ENCODE data around the gene ATP9B. TPM values are rescaled to one million over a fixed set of nuclear protein-coding genes. Genes with fewer than 3 reads are reported as not detected.
"Not testable (repeated sequence)": the region's sequence is repeated elsewhere in the genome, so short reads cannot be mapped to it uniquely, and the experiment has no call there.

Gene ATP9B
- total RNA-seq, 2 donors from 2014 or later = 29.1 to 38.1 TPM

DNA sequence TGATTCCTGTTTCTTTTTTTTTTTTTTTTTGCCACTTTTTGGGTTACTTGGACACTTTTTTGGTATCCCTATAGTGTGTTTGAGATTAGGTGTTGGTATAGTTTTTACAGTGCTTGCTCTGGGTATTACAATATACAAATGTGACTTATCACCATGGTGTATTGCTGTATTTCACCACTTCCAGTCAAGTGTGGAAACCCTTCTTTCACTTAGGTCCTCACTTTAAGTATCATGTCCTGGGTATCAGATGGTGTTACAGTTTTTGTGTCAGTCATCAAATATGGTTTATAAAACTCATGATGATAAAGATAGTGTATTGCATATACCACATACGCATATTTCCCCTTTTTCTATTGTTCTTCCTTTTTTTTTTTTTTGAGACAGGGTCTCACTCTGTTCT, 1.8 kb downstream of the ATP9B start:
- Mint-ChIP-seq H3K4me1 (peaks cover 6% of the 10 kb centered on the region), H3K27ac (no peak overlapping the region), H3K4me3 (peak overlapping the region; percentile 78), H3K9me3 (peaks cover 68% of the 10 kb centered on the region), H3K36me3 (ENCODE audit: low read depth) (peaks cover 40% of the 10 kb centered on the region), H3K27me3 (ENCODE audit: insufficient read depth) (peaks cover 23% of the 10 kb centered on the region)
- H3K27ac ChIP-seq (ENCODE audit: low read depth, low read length) = no peak overlapping the region
- peaks cover 4% of the 10 kb centered on the region for H3K27me3 ChIP-seq (ENCODE audit: control insufficient read depth, insufficient read depth, low read length, poor library complexity, severe bottlenecking)
- H3K9ac ChIP-seq (ENCODE audit: extremely low read depth, low read length, poor library complexity, severe bottlenecking) = no peak overlapping the region
- no peak for DNase-seq
- H3K36me3 ChIP-seq (ENCODE audit: control insufficient read depth, insufficient read depth, low read length) = no peaks in the 10 kb centered on the region
- TF ChIP-seq, protein P1, sequence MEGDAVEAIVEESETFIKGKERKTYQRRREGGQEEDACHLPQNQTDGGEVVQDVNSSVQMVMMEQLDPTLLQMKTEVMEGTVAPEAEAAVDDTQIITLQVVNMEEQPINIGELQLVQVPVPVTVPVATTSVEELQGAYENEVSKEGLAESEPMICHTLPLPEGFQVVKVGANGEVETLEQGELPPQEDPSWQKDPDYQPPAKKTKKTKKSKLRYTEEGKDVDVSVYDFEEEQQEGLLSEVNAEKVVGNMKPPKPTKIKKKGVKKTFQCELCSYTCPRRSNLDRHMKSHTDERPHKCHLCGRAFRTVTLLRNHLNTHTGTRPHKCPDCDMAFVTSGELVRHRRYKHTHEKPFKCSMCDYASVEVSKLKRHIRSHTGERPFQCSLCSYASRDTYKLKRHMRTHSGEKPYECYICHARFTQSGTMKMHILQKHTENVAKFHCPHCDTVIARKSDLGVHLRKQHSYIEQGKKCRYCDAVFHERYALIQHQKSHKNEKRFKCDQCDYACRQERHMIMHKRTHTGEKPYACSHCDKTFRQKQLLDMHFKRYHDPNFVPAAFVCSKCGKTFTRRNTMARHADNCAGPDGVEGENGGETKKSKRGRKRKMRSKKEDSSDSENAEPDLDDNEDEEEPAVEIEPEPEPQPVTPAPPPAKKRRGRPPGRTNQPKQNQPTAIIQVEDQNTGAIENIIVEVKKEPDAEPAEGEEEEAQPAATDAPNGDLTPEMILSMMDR (conservative IDR thresholded peaks at IDR 0.05) = no peak
- WGBS, 2 experiments (ENCODE audit: insufficient coverage in 1 of 2, insufficient read length in 1 of 2) = 100% methylated on average over 1 of the region's 1 CpG; no CpG with 5 or more reads in 1 of the 2 experiments
- peak overlapping the region; percentile 93 for H3K4me3 ChIP-seq (ENCODE audit: low read length)
- H3K4me1 ChIP-seq (ENCODE audit: control insufficient read depth, insufficient read depth, low read length) = no peaks in the 10 kb centered on the region
- H3K9me3 ChIP-seq (ENCODE audit: control insufficient read depth, low read length) = peaks cover 28% of the 10 kb centered on the region

DNA sequence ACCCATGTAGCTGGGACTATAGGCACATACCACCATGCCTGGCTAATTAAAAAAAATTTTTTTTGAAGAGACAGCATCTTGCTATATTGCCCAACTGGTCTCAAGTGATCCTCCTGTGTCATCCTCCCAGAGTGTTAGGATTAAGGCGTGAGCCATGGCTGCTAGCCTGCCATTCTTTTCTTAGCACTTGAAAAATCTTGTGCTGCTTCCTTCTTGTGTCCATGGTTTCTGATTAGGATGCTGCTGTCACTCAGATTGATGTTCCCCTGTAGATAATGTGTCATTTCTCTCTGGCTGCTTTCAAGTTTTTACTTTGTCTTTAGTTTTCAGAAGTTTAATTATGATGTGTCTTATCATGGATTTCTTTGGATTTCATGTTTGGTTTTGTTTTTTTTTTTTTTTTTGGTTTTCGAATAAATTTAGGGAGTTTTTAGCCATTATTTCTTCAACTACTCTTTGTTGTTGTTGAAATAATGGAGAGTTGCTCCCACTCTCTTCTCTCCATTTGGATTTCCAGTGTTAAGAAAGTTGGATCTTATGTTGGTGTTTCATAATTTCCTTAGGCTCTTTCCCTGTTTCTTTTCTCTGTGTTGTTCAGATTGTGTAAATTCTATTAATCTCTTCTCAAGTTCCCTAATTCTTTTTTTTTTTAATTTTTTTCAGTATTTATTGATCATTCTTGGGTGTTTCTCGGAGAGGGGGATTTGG, 2.5 kb downstream of the ATP9B start:
- Mint-ChIP-seq H3K4me1 (peaks cover 6% of the 10 kb centered on the region), H3K36me3 (ENCODE audit: low read depth) (peaks cover 40% of the 10 kb centered on the region), H3K27ac (no peak overlapping the region), H3K27me3 (ENCODE audit: insufficient read depth) (peaks cover 17% of the 10 kb centered on the region), H3K4me3 (no peak overlapping the region), H3K9me3 (peaks cover 62% of the 10 kb centered on the region)
- peak; percentile 4 for DNase-seq
- Histone ChIP-seq H3K27ac (ENCODE audit: low read depth, low read length) (no peak overlapping the region), H3K4me3 (ENCODE audit: low read length) (peak overlapping the region; percentile 93), H3K9ac (ENCODE audit: extremely low read depth, low read length, poor library complexity, severe bottlenecking) (no peak overlapping the region), H3K9me3 (ENCODE audit: control insufficient read depth, low read length) (peaks cover 28% of the 10 kb centered on the region), H3K4me1 (ENCODE audit: control insufficient read depth, insufficient read depth, low read length) (no peaks in the 10 kb centered on the region), H3K27me3 (ENCODE audit: control insufficient read depth, insufficient read depth, low read length, poor library complexity, severe bottlenecking) (no peaks in the 10 kb centered on the region), H3K36me3 (ENCODE audit: control insufficient read depth, insufficient read depth, low read length) (no peaks in the 10 kb centered on the region)
- TF ChIP-seq, protein P1 (conservative IDR thresholded peaks at IDR 0.05) = no peak
- 94 to 100% methylated on average over 1 of the region's 3 CpGs for WGBS, 2 experiments (ENCODE audit: insufficient coverage in 1 of 2, insufficient read length in 1 of 2)

DNA sequence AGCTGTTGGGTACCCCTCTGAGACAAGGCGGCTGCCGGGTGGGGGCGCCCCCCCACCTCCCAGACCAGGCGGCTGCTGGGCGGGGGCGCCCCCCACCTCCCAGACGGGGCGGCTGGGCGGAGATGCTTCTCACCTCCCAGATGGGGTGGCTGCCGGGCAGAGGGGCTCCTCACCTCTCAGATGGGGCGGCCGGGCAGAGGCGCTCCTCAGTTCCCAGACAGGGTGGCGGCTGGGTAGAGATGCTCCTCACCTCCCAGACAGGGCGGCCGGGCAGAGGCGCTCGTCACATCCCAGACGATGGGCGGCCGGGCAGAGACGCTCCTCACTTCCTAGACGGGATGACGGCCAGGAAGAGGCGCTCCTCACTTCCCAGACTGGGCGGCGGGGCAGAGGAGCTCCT, 3.5 kb downstream of the ATP9B start:
- H3K4me1 ChIP-seq (ENCODE audit: control insufficient read depth, insufficient read depth, low read length); H3K4me1 Mint-ChIP-seq; H3K4me3 ChIP-seq (ENCODE audit: low read length); H3K9ac ChIP-seq (ENCODE audit: extremely low read depth, low read length, poor library complexity, severe bottlenecking); H3K27ac Mint-ChIP-seq; H3K36me3 ChIP-seq (ENCODE audit: control insufficient read depth, insufficient read depth, low read length); H3K27me3 Mint-ChIP-seq (ENCODE audit: insufficient read depth); H3K27ac ChIP-seq (ENCODE audit: low read depth, low read length); H3K27me3 ChIP-seq (ENCODE audit: control insufficient read depth, insufficient read depth, low read length, poor library complexity, severe bottlenecking); H3K4me3 Mint-ChIP-seq: not testable (repeated sequence)
- DNase-seq = peak; percentile 35
- Mint-ChIP-seq H3K36me3 (ENCODE audit: low read depth) (peaks cover 40% of the 10 kb centered on the region), H3K9me3 (peaks cover 55% of the 10 kb centered on the region)
- peaks cover 28% of the 10 kb centered on the region for H3K9me3 ChIP-seq (ENCODE audit: control insufficient read depth, low read length)
- 97 to 99% methylated on average over 8 to 27 of the region's 27 CpGs for WGBS, 2 experiments (ENCODE audit: insufficient coverage in 1 of 2, insufficient read length in 1 of 2)

All from endodermal cell (in vitro differentiated cells).